GM12891 (cell line): ENCODE measurements around the gene ASIC1.

Experiments
- DNase-seq: peaks from one replicate; pipeline ENCODE4 v3.0.0; 2011; ENCODE audit warnings: low spot score; ENCODE audit not compliant: insufficient read length
- FAIRE-seq: peaks from 2 replicates; lab custom pipeline; 2011; peaks lifted over from hg19 to GRCh38; lab: Jason Lieb, UNC
- PAX5 ChIP-seq: IDR thresholded peaks from 2 replicates; pipeline ENCODE4 v1.6.1; 2011; ENCODE audit warnings: low read length, moderate library complexity, mild to moderate bottlenecking; ENCODE audit not compliant: insufficient read depth, severe bottlenecking
- POLR2A ChIP-seq: IDR thresholded peaks from 2 replicates; pipeline ENCODE4 v1.6.1; 2011; ENCODE audit warnings: low read depth, low read length, control low read depth
- POLR2AphosphoS5 ChIP-seq: IDR thresholded peaks from 2 replicates; pipeline ENCODE4 v1.6.1; 2011; ENCODE audit warnings: low read depth, low read length, control low read depth
- POU2F2 ChIP-seq: IDR thresholded peaks from 2 replicates; pipeline ENCODE4 v1.6.1; 2011; ENCODE audit warnings: low read depth, mild to moderate bottlenecking, control low read depth, low read length, moderate library complexity
- SPI1 ChIP-seq: IDR thresholded peaks from 2 replicates; pipeline ENCODE4 v1.6.1; 2011; ENCODE audit warnings: low read depth, low read length, control low read depth
- TAF1 ChIP-seq: IDR thresholded peaks from 2 replicates; pipeline ENCODE4 v1.6.1; 2011; ENCODE audit warnings: low read depth, low read length, control low read depth

Gene ASIC1

DNA sequence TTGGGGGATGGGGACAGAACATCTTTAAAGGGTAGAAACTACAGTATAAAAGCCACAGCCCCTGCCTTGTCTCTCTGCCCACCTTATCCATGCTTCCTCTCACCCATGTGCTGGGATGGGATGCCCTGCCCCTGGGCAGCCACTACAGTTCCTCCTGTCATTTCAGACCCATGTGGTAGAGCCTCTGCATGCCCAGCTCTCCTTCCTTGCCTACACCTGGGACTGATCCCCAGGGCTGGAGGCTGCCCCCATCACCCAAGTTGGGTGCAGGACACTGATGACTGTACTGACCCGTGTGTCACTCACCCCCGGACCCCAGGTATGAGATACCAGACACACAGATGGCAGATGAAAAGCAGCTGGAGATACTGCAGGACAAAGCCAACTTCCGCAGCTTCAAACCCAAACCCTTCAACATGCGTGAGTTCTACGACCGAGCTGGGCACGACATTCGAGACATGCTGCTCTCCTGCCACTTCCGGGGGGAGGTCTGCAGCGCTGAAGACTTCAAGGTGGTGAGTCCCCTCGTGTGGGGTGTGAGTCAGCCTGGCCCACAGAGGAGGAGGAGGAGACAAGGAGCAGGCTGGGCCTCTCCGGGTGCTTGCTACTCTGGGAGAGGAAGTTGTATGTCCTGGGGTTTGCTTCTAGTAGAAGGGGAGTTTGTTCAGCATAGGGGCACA, 2.2 kb downstream of the ASIC1 start:
- DNase-seq = no peak
- no peak for FAIRE-seq
- TF ChIP-seq POLR2A (no peak), PAX5 (no peak), POU2F2 (no peak), TAF1 (no peak), SPI1 (no peak), POLR2AphosphoS5 (no peak)

DNA sequence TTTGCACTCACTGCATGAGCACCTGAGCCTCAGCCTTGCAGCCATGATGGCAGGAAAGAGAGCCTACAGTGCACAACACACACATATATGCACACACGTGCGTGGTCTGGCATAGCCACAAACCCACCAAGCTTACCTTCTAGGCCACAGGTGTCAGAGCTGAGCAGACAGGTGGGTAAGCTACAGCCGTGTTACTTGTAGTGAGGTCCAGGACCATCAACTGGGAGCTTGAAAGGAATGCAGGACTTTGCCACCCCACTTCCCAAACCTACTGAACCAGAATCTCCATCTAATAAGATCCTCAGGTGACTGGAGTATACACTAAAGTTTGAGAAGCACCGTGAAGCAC, 2.7 kb downstream of the ASIC1 start:
- TF ChIP-seq TAF1 (no peak), POU2F2 (no peak), SPI1 (no peak), POLR2A (no peak), POLR2AphosphoS5 (no peak), PAX5 (no peak)
- FAIRE-seq (no peak), DNase-seq (no peak)

DNA sequence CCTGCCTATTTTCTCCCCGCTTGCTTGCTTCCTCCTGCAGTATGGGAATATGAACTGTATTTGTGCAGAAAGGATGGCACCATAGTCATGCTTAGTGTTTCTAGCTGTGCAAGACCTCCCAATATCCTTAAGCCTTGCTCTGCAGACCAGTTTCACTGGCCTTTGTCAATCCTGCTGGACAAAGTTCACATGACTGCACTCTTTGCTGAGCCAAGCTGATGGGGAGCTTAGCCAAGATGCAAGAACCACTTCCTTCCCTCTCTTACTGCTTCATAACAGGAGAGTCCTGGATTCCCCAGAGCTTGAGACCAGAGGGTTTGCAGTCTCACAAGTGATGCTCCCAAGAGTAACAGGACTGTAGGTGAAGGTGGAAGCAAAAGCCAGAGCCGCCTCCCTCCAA, 3.8 kb downstream of the ASIC1 start:
- no peak for DNase-seq
- no peak for TF ChIP-seq POLR2A
- TF ChIP-seq SPI1 = no peak
- TF ChIP-seq POU2F2 = no peak
- TF ChIP-seq POLR2AphosphoS5 = no peak
- no peak for TF ChIP-seq TAF1
- TF ChIP-seq PAX5 = no peak
- FAIRE-seq = no peak

DNA sequence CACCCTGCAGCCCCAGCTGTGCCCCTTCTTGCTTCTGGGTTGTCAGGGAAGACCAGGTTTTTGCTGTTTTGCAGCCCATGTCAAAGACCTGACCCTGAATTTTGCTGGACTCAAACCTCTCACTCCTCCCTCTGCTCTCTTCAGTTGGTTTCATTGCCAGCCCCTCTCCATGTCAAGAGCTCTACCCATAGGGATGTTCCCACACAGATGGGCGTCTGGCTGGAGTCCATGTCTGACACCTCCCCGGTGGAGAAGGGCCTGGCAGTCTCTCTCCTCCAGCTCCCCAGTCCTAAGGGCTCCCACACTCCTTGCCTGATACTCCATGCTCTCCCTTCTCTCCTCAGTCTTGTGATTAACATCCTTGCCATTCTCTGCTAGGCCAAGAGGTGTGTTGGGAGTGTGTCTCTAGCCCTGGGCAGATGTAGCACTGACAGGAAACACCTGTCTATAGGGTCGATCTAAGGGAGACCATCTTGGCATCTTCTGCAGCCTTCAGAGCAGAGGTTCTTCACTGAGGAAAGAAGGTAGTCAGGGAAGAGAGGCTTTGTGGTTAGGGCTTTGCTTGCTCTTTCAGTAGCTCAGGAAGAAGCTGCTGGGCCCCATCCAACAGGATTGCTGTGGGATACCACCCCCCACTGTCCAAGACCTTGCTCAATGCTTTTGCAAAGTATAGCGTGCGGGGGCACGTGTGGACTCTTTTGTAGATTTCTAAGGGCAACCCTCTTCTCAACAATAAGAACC, 4.7 kb downstream of the ASIC1 start:
- TF ChIP-seq POLR2AphosphoS5 = no peak
- no peak for TF ChIP-seq PAX5
- TF ChIP-seq POLR2A = no peak
- TF ChIP-seq TAF1 = no peak
- no peak for TF ChIP-seq SPI1
- no peak for TF ChIP-seq POU2F2
- DNase-seq = no peak
- no peak for FAIRE-seq

DNA sequence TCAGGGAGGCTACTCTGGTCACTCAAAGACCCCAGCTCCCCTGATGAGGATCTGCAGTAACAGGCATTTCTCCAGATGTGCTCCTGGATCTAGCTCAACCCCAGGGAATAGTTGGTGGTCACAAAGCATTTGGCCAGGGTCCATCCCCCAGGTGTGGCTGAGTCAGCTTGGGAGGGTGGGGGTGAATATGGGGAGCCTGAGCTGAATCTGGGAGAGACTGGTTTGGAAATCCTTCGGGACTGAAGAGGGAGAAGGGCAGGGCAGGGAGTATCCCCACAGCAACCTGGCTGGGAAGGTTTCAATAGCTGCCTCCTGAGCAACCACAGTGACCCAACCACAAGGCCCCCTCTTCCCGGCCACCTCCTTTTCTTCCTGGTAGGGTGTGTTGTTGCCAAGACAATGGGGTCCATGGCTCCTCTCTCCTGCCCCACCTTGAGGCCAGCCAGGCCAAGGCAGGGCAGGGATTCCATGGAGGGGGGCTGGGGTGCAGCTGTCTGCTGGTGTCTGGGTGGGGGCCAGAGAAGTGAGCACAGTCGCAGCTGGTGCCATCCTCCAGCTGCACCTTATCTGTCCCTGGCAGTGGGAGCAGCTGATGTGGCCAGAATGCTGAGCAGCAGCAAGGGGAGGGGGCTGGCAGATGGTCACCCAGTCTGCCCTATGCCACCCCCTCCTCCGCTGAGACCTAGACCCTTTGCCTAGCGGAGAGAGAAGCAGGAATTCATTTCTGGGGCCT, 5.5 kb downstream of the ASIC1 start:
- FAIRE-seq = no peak
- DNase-seq = no peak
- TF ChIP-seq POU2F2 = no peak
- no peak for TF ChIP-seq POLR2A
- TF ChIP-seq PAX5 = no peak
- TF ChIP-seq SPI1 = no peak
- no peak for TF ChIP-seq TAF1
- no peak for TF ChIP-seq POLR2AphosphoS5

DNA sequence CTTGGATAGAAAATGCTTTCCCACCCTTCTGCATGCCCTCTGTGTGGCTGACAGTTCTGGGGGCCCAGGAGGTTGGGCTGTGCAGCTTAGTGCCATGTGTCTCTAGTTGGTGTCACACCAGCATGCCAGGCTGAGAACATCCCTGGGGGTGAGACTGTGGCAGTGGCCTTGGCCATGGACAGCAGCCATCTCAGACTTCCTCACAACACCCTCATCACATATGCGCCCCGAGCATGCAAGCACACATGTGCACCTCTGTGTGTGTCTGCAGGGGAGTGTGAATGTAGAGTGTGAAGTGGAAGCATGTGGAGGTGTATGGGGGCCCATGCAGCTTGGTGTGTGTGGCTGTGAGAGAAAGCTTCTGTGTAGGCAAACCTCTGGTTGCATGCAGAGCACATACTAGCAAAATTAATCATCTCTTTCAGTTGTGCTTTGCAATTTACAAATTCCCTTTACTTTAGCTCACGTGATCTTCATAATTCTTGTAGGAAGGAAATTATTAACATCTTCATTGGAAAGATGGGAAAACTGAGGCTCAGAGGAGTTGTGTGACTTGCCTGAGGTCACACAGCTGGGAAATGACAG, 8.4 kb downstream of the ASIC1 start:
- no peak for DNase-seq
- no peak for FAIRE-seq
- TF ChIP-seq SPI1 (no peak), TAF1 (no peak), PAX5 (no peak), POLR2AphosphoS5 (no peak), POLR2A (no peak), POU2F2 (no peak)

DNA sequence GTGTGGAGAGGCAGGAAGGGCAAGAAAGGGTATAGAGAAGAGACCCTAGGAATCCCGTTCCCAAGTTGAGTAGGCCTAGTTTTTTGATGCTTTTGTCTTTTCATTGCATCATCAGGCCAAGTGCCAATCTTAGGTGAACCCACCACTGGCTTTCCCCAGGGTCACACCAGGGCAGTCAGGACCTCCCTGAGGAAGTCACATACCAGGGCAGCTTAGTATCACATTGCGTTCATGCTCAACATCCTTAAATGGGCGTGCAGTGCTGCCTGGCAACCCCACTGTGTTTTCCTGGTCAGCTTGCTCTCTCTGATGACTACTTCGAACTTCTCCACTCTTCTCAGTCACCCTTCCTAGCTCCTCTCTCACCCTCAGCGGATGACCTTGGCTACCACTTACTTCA, 9.0 kb downstream of the ASIC1 start:
- no peak for TF ChIP-seq TAF1
- no peak for TF ChIP-seq POLR2AphosphoS5
- TF ChIP-seq PAX5 = no peak
- TF ChIP-seq SPI1 = no peak
- no peak for TF ChIP-seq POU2F2
- TF ChIP-seq POLR2A = no peak
- no peak for FAIRE-seq
- DNase-seq = no peak

DNA sequence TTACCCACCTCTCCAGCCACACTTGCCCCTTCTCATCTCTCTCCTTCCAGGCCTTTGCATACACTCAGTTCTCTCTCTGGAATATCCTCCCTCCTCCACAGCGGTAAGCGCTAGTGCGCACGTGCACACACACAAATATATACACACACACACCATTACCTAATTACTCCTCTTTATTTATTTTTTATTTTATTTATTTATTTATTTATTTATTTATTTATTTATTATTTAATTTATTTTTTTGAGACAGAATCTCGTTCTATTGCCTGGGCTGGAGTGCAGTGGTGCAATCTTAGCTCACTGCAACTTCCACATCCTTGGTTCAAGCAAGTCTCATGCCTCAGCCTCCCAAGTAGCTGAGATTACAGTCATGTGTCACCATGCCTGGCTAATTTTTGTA, 11.7 kb downstream of the ASIC1 start:
- FAIRE-seq = no peak

More for the DNA sequence above, 11.7 kb downstream of the ASIC1 start:
- DNase-seq = no peak
- TF ChIP-seq POU2F2 (no peak), PAX5 (no peak), SPI1 (no peak), POLR2A (no peak), POLR2AphosphoS5 (no peak), TAF1 (no peak)
